Measurements from ENCODE around the gene CAPN14. TPM values are rescaled to one million over a fixed set of nuclear protein-coding genes. Genes with fewer than 3 reads are reported as not detected.
A peak's percentile ranks its signal among the peaks of the same experiment; 100 is the strongest.

The CAPN14 gene
- total RNA-seq, 3 donors from 2014 or later = 0.09 to 0.14 TPM; not detected in 1

GRCh38 chr2:31259075-31259474 is 41.8 kb upstream of the CAPN14 start:
- H3K9me3 ChIP-seq = no peaks in the 10 kb centered on the region
- no peak for TF ChIP-seq CTCF (IDR thresholded peaks at IDR 0.05)
- H3K4me3 ChIP-seq = no peak overlapping the region
- intact Hi-C loops (cut with DNase I, micrococcal nuclease) = no loop called here
- H3K4me1 ChIP-seq (ENCODE audit: low read depth) = no peaks in the 10 kb centered on the region
- no peak for DNase-seq
- no peak for ATAC-seq
- H3K36me3 ChIP-seq (ENCODE audit: low read depth) = no peaks in the 10 kb centered on the region

DNA sequence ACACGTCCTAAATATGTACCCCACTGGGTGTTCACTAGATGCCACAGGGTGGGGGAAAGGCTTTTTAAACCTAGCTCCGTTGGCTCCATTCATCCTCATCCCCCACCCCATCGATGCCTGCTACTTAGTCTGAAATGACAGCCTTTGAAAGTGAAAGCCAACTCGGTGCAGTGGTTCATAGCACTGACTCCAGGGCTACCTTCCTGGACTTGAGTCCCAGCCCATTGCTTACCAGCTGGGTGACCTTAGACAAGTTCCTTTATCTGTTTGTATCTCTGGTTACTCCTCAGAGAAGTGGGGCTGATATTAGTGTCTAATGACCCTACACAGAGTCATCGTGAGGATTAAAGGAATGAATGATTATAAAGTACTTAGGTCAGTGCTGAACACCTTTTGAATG is 41.0 kb upstream of the CAPN14 start:
- H3K9me3 ChIP-seq = no peaks in the 10 kb centered on the region
- no peaks in the 10 kb centered on the region for H3K36me3 ChIP-seq (ENCODE audit: low read depth)
- TF ChIP-seq CTCF (IDR thresholded peaks at IDR 0.05) = no peak
- H3K4me1 ChIP-seq (ENCODE audit: low read depth) = no peaks in the 10 kb centered on the region
- intact Hi-C loops (cut with DNase I, micrococcal nuclease) = no loop called here
- DNase-seq = no peak
- ATAC-seq = peak; percentile 12
- H3K4me3 ChIP-seq = no peak overlapping the region

GRCh38 chr2:31256611-31257382 is 39.5 kb upstream of the CAPN14 start:
- no peaks in the 10 kb centered on the region for H3K4me1 ChIP-seq (ENCODE audit: low read depth)
- H3K9me3 ChIP-seq = no peaks in the 10 kb centered on the region
- DNase-seq (no peak), ATAC-seq (peak; percentile 13)
- H3K4me3 ChIP-seq = no peak overlapping the region
- intact Hi-C loops (cut with DNase I, micrococcal nuclease) = no loop called here
- TF ChIP-seq CTCF (IDR thresholded peaks at IDR 0.05) = no peak
- no peaks in the 10 kb centered on the region for H3K36me3 ChIP-seq (ENCODE audit: low read depth)

GRCh38 chr2:31255911-31256571 is 38.7 kb upstream of the CAPN14 start:
- ATAC-seq = peak; percentile 75
- DNase-seq = no peak
- TF ChIP-seq CTCF (IDR thresholded peaks at IDR 0.05) = no peak
- H3K4me3 ChIP-seq = no peak overlapping the region
- H3K36me3 ChIP-seq (ENCODE audit: low read depth) = no peaks in the 10 kb centered on the region
- intact Hi-C loops (cut with DNase I, micrococcal nuclease) = no loop called here
- H3K9me3 ChIP-seq = no peaks in the 10 kb centered on the region
- H3K4me1 ChIP-seq (ENCODE audit: low read depth) = no peaks in the 10 kb centered on the region

DNA sequence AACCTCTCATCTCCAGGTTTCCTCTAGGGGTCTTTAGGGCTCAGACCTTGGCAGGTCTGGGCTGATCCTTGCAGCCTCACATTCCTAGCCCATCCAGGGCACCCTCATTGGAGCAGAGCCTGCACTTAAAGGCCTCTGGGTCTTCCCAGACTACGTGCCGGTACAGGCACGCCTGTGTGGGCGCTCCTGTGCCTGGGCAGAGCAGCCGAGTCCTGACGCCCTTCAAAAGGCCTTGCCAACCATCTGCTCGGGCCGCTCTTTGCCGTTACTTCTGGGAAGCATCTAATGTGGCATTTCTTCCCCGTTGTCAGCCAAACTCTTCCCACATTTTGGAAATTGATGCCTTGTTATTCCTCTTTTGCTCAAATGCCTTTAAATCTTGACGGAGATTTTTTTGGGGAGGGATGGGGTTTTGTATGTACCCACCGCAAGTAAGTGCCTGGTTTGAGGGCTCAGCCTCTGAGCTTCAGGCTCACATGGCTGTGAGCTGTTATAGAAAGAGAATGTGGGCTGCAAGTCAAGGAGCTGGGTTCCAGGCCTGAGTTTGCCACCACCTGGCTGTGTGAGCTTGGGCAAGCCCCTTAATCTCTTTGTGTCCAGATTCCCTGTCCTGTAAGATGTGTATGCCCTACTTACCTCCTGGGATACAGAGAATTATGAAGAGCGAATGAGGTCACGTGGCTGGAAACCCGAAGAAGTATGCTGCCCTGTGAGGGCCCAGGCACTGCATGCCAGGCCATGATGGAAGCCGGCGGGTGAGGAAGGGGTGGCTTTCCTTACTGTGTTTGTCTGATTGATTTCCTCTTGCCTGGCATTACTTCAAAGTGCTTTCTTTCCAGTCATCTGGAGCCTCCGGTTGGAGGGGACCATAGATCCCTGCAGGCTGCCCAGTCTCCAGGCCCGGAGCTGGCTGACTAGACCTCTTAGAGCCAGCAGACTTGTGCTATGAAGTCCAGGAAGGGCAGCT is 37.2 kb upstream of the CAPN14 start:
- Histone ChIP-seq H3K36me3 (ENCODE audit: low read depth) (no peaks in the 10 kb centered on the region), H3K9me3 (no peaks in the 10 kb centered on the region), H3K4me1 (ENCODE audit: low read depth) (no peaks in the 10 kb centered on the region), H3K4me3 (no peak overlapping the region)
- ATAC-seq = no peak
- intact Hi-C loops (cut with DNase I, micrococcal nuclease) = no loop called here
- no peak for DNase-seq
- no peak for TF ChIP-seq CTCF (IDR thresholded peaks at IDR 0.05)
